HG03064 (cell line): ENCODE results near the gene FAT4.

Source experiments
- ATAC-seq: cut with Tn5 transposase; IDR thresholded peaks from one replicate; pipeline ENCODE4 v1.9.1; 2021; ENCODE audit warnings: low read depth; ENCODE audit not compliant: unreplicated experiment

The FAT4 gene

DNA sequence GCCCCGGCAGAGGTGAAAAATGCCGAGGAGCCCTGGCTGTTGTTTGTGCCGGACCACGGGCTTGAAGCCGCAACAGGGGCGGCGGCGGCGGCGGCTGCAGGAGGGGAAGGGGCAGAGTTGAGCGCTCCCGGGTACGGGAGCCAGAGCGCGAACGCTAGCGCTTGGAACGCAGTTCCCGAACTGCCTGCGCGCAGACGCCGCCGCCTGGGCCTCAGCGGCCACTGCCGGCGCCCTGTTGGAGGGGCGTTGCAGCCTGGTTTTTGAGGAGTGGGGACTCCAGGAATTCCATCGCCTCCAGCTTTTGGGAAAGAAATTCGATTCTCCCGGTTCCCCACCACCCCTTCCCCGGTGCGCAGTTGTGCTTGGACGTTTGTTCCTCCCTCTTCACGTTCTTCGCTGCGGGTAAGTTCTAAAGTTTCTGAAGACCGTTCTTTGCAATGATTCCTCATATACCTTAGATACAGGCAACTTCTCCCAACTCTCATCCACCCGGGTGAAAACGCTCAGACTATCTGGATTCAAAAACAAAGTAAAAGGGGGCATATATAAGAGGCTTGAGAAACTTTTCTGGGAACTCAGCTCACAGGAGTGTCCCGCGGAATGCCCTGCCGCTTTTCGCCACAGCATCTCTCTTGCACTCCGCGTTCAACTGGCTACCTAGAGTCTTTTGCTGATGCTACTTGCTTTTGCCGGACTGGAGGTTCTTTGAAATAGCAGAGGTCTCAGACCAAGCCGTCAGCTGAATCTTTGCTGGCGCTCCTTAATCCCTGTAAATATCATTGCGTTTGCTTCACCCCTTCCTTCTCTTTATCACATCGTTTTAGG lies 1.0 kb downstream of the FAT4 start:
- no peak for ATAC-seq

DNA sequence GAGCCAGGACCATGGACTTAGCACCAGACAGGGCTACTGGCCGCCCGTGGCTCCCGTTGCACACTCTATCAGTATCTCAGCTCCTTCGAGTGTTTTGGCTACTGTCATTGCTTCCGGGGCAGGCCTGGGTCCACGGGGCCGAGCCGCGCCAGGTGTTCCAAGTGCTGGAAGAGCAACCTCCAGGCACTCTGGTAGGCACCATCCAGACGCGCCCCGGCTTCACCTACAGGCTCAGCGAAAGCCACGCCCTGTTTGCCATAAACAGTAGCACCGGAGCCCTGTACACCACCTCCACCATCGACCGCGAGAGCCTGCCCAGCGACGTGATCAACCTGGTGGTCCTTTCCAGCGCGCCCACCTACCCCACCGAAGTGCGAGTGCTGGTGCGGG lies 1.6 kb downstream of the FAT4 start:
- no peak for ATAC-seq

DNA sequence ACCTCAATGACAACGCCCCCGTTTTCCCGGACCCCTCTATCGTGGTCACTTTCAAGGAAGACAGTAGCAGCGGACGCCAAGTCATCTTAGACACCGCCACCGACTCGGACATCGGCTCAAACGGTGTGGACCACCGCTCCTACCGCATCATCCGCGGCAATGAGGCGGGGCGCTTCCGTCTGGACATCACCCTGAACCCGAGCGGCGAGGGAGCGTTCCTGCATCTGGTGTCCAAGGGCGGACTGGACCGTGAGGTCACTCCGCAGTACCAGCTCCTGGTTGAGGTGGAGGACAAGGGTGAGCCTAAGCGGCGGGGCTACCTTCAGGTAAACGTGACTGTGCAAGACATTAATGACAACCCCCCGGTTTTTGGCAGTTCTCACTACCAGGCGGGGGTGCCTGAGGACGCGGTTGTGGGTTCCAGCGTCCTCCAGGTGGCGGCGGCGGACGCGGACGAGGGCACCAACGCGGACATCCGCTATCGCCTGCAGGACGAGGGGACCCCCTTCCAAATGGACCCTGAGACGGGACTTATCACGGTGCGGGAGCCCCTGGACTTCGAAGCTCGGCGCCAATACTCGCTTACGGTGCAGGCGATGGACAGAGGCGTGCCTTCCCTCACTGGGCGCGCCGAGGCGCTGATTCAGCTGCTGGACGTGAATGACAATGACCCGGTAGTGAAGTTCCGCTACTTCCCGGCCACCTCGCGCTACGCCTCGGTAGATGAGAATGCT lies 2.2 kb downstream of the FAT4 start:
- no peak for ATAC-seq

DNA sequence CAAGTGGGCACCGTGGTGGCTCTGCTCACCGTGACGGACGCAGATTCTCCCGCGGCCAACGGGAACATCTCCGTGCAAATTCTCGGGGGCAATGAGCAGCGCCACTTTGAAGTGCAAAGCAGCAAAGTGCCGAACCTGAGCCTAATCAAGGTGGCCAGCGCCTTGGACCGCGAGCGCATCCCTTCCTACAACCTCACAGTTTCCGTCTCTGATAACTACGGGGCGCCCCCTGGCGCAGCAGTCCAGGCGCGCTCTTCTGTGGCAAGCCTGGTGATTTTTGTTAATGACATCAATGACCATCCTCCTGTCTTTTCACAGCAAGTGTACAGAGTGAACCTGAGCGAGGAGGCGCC lies 2.7 kb downstream of the FAT4 start:
- ATAC-seq = no peak

DNA sequence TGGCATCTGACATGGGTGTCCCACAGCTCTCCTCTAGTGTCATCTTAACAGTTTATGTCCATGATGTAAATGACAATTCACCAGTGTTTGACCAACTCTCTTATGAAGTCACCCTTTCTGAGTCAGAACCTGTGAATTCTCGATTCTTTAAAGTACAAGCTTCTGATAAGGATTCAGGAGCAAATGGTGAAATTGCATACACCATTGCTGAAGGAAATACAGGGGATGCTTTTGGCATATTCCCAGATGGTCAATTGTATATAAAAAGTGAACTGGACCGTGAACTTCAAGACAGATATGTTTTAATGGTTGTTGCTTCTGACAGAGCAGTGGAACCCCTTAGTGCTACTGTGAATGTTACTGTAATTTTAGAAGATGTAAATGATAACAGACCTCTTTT lies 4.6 kb downstream of the FAT4 start:
- no peak for ATAC-seq

DNA sequence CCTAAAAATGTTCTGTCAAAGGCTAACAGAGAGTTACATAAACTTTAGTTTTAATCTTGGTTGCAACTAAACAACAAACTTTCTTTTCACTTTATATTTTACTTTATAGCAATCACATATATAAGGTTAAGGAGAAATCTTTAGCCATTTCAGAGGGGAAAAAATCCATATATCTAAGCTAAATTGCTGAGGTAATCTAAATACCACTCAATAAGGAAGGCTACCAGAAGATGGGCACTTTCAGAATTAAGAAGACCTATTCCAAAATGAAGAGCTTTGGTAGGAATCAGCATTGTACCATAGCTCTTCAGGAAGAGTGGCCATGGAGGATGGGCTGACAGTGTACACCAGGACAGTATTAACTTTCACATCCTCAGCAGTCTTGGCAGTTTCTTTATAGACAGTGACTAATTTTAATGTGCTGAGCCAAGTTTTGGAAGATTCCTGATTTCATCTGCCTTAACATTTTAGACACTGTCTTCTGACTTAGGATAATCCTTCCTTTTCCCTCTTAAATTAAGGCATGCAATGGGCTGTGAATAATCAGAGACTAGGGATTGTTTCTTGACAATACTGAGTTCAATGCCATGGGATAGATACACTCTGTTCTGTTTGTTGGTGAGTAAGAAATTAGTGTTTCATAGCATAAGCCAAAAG lies 7.1 kb downstream of the FAT4 start:
- ATAC-seq = no peak

DNA sequence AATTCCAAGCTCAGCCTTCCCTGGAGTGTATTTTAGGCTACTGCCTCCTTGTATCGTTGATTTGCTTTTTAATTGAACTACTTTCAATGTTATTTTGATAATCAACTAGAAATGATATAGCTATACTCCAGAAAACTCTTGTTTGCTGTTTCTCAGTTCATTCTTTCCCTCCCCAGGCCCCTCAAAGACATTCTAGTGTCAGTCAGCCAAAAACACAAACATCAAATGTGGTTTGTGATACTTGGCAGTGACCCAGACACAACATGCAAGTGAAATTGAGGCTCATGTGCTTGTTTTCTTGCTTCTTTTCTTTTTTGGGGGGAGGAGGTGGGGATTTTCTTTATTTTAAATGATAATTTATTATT lies 7.6 kb downstream of the FAT4 start:
- ATAC-seq = no peak

DNA sequence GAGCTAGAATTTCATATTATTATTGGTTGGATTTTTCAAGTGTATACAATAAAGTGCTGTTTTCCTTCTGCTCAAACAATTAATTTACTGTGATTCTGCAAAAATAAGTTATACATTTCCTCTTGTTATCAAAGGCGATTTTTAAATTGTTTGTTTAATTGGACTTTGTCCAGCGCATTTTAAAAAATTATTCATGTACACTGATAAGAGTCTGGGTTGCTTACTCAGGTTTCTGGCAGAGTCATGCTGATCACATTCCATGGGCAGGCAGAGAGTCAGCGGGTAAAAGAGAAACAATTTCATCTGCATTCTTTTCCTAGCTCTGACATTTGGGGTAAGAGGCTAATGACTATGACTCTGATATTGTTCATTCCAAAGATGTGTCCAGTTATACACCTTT lies 8.9 kb downstream of the FAT4 start:
- no peak for ATAC-seq

DNA sequence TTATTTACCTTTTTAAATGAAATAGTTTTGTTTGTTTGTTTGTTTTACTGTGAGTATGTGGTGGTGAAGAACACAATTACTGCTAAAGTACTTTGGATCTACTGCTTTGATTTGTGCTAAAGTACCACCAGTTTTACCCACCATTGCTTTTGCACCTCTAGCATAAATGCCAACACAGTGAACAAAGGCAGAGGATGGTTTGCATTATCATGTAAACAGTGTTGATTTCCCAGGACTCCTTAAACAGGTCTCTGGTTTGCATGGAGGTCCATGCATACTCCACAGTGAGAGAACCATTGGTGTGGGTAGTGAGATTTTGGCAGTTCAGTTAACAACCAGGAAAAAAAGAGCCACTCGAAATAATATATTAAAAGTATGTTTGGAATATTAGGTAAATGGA lies 11.0 kb downstream of the FAT4 start:
- no peak for ATAC-seq

DNA sequence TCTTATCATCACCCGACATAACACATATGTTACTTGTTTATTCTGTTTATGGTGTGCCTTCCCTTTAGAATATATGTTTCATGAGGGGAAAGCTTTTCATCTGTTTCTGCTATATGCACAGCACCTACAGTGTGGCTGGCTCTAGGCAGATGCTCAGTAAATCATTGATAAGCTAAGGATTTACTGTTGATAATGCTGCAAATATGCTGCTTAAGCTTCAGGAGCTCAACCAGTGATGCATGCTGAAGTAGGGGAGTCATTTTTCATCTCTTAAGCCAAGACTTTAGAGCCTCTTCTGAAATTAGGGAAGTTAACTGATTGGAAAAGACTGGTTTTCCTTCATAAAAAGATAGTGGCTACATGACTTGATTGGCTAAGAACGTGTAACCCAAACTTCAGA lies 16.4 kb downstream of the FAT4 start:
- ATAC-seq = no peak

DNA sequence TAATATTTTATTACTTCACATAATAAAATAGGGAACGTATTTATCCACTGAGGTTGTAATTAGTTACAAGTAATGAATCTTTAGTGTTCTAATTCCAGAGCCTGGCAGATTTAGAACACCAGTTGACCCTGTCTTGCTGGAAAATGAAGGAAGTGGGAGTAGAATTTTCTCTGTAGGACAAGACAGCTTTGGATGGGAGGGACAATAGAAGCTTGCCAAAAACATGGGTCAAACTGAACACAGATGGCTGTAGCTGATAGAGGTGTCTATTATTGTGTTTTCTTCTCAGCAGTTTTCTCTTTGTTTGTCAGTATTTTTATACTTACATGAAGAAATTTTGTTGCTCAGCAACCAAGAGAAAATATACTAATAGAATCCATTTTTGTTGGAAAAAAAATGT lies 20.2 kb downstream of the FAT4 start:
- ATAC-seq = no peak

DNA sequence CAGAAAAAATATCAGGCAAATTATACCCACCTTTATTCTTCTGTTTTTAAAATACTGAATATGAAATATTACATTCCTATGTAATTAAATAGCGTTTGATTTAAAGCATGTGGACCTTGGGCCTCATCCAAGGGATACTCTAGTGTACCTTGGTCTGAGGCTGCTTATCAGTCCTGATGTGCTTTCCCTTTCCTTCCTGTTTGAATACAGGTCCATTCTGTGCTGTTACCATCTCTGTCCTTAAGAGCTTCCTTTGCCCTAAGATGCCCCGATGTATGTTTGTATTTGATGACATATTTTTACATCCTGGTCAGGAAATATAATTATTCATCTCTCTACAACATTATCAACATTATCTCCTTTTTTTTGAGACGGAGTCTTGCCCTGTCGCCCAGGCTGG lies 24.1 kb downstream of the FAT4 start:
- no peak for ATAC-seq

DNA sequence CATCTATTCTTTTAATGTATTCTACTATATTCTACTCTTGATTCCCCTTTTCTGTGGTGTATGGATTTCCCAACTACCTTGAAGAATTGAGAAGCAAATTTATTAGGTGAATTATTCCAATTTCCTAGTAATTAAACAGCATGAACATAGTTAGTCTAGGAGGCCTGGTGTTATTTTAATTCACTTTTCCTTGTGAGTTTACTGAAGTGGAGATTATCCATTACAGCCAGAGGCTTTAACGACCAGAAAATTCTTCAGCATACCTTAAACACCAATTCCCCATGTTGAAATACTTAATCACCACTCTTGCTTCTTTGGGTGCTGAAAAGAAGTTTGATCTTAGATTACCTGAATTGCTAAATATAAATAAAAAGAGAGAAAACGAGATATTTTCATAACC lies 29.4 kb downstream of the FAT4 start:
- no peak for ATAC-seq

DNA sequence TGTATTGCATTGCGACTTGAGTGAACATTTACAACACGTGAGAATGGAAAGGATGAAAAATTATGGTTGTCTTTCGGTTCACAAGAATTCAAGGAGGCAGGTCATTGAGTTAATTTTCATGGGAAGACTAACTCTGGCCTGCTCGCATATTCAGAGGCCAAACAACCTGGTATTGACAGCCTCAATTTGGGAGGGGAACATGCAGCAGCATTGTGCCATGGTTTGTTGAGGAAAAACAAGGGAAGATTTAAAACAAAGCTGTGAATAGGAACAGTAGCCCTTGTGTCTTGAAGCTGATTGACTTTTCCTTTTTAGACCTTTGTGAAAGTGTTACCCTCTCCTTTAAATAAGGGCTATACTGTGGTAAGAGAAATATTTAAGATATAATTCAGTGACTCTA lies 31.9 kb downstream of the FAT4 start:
- ATAC-seq = no peak

DNA sequence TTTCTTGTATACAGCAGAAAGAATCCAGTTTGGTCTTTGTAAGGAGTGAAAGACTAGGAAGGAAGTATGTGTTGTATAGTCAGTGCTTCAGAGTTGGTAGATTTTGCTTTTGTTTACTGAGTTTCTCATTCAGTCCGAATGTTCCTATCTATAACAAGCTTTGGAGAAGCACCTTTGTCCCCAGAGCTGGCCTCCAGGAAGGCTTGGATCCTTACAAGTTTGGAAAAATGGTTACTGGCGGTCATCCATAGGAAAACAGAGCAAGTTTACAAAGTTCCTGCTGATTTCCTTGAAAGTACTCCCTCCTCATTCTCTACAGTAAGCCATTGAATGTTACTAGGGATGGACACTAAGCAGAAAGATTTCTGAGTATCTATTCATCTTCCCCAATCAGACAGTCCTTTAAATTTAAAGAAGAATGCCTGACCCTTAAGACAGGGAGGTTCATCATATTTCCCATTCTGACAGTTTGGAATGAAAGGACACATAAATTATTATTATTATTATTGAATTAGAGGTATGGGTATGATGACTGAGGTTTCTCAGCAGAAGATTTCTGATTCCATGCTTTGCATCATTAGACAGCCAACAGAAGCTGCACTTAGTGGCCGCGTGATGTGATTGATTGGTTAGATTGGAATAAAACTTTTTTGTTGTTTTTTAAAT lies 35.8 kb downstream of the FAT4 start:
- no peak for ATAC-seq

DNA sequence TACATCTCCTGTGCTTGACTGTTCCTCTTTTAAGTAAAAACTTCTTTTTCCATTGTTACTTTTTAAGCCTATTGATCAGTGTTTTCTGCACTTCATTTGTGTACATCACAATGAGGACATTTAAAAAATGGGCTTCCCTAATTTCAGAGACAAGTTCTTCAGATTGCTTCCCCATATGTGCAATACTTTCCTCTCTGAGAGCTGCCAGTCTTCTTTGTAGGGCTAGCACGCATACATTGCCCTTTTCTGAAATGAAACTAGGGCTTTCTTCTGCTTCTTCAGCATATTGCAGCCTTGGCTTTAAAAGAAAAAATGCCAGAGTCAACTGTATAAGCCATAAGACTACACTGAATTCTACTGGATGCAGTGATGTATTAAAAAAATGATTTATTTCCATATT lies 37.8 kb downstream of the FAT4 start:
- ATAC-seq = no peak

DNA sequence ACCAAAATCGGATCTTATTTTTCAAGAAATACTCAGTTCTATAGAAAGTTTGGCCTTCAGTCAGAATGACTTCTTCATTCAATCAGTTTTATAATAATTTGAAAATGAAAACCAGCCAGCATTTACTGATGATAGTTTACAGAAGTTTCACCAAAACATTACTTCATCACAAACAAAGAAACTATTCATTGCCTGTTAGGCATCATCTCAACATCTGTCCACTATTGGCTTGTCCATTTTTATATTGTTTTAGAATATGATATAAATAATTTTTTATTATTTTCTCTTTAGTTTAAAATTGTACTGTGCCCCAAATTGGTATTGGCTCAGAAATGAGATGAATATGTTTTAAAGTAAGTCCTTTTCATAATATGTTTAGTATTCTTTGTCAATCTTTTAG lies 38.4 kb downstream of the FAT4 start:
- no peak for ATAC-seq

DNA sequence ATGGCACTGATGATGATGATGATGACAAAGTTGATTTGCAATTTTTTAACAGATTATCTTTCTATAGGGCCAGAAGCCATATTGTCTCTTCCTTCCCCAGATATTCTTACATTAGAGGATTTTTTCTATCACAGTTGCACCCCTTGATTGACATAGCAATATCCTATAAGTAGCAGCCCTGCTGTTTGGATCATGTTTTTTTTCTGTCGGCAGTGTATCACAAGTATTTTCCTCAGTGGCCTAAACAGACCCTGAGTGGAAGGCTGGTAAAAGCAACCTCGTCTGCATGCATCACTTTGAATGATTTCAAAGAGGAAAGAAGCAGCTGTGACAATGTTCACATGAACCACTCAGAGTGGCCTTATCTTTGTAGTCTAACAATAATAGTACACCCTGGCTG lies 41.0 kb downstream of the FAT4 start:
- ATAC-seq = no peak

DNA sequence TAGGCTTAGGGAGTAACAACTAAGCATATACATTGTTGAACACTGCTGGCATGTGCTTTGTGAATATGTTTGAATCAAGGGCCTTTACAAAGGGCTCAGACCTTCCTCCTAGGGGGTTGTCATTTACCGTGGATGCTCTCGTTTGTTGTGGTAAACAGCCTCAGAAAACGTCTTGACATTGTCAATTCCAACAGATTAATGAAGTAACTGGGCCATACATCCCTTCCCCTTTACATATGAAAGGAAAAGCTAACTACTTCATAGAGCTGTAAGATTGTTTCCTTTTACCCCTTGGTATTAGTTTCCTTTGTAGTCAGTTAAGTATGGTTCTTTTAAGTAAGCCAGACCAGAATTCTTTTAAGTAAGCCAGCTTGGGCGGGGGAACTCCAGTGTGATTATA lies 42.9 kb downstream of the FAT4 start:
- ATAC-seq = no peak

DNA sequence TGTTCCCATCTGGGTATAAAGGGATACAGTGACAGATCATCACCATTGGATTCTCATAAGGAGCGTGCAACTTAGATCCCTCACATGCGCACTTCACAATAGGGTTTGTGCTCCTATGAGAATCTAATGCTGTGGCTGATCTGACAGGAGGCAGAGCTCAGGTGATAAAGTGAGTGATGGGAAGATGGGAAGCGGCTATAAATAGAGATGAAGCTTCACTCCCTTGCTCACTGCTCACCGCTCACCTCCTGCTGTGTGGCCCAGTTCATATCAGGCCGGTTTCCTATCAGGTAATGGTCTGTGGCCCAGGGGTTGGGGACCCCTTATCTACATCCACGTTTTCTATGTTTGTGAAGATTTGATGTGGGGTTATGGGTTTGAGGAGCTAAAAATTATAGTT lies 43.7 kb downstream of the FAT4 start:
- no peak for ATAC-seq

DNA sequence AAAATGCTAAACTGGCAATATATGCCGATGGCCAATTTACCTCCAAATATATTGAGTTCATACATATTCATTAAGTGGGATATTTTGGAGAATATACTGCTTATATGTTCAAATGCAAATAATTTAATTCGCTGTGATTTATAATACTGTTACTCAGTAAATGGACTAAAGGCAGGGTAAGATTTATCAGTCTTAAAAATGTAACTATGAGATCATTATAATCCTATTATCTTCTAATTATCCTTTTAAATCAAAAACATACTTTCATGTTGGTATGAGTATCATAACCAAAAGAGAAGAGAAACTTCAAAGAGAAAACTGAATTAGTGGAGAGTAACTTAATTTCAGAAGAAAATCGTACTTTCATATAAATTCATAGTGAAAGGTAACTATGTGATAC lies 44.6 kb downstream of the FAT4 start:
- no peak for ATAC-seq
